Measurements from ENCODE around the gene BAZ2B.

Gene BAZ2B

DNA sequence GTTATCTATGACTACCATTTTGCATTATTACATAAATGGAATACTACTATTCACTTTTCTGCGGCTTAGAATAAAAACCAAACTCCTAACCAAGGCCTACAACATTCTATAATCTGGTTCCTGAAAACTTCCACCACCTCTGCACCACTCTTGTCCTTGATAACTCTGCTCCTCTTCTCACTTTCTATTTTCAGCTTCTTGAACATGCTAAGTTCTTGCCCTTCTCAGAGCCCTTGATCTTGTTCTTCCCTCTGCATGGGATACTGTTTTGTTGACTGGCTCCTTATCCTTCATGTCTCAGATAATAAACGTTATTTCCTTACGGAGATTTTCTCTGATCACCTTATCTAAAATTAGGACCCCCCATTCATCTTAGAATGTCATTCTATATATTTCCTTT lies 264.4 kb downstream of the BAZ2B start:
- Mint-ChIP-seq H3K27me3 (no peaks in the 10 kb centered on the region), H3K4me3 (no peak overlapping the region), H3K4me1 (no peaks in the 10 kb centered on the region), H3K9me3 (no peaks in the 10 kb centered on the region), H3K27ac (peak overlapping the region; percentile 3), H3K36me3 (peaks cover 10% of the 10 kb centered on the region)
- no peak for ATAC-seq (ENCODE audit: low read depth)
- no peak for DNase-seq (ENCODE audit: low spot score in 2 of 2)

DNA sequence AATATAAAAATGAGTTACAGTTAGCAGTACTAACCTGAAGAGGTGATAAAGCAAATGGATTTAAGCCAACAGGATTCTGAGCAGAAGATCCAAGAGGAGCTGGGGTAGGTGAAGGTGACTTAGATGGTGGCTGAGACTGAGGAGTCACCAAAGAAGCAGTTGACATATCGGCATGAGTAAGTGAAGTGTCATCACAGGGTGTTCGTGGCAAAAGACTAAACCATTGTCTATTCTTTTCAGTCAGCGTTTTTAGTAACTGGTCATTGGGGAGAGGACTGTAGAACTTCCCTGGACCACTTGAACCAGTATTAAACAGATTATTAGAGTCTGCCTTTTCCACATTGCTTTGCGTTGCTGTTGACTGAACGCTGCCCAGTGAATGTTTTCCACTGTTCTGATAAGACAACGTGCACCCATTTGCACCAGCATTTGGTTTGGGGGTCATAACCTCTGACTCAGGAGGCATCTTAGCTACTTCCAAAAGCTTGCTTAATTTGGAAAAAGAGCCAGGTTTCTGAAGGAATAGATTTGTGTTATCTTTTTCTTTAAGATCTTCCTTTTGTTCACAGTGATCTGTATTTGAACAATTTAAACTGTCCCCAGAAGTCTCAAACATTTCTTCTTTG lies 266.6 kb downstream of the BAZ2B start:
- DNase-seq (ENCODE audit: low spot score in 2 of 2) (no peak), ATAC-seq (ENCODE audit: low read depth) (no peak)
- Mint-ChIP-seq H3K9me3 (no peaks in the 10 kb centered on the region), H3K27ac (no peak overlapping the region), H3K27me3 (no peaks in the 10 kb centered on the region), H3K4me3 (no peak overlapping the region), H3K36me3 (peaks cover 8% of the 10 kb centered on the region), H3K4me1 (no peaks in the 10 kb centered on the region)

DNA sequence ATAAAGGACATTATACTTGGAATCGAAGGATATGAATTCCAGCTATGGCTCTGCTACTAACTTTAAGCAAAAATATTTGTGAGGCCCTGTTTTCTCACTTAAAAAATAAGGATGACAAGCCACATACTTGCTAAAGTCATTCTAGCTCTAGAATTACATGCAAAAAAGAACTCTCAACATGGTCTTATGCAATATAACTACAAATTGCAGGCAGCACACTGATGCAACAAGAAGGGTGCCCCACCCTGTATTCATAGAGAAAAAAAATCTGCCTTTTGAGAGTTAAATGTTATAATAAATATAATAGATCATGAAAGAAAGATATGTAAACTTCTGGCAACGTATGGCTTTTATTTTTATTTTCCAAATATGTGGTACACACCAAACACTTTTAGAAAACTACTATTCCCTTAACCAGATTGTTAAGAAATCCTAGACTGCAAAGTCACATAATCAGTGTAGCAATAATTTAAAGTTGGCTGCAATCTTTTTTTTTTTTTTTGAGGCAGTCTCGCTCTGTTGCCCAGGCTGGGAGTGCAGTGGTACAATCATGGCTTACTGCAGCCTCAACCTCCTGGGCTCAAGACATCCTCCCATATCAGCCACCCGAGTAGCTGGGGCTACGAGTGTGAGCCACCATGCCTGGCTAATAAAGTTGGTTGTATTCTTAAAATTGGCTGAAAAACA lies 289.6 kb downstream of the BAZ2B start:
- Mint-ChIP-seq H3K36me3 (peaks cover 17% of the 10 kb centered on the region), H3K9me3 (no peaks in the 10 kb centered on the region), H3K27ac (no peak overlapping the region), H3K27me3 (no peaks in the 10 kb centered on the region), H3K4me3 (no peak overlapping the region), H3K4me1 (no peaks in the 10 kb centered on the region)
- ATAC-seq (ENCODE audit: low read depth) = no peak
- no peak for DNase-seq (ENCODE audit: low spot score in 2 of 2)

DNA sequence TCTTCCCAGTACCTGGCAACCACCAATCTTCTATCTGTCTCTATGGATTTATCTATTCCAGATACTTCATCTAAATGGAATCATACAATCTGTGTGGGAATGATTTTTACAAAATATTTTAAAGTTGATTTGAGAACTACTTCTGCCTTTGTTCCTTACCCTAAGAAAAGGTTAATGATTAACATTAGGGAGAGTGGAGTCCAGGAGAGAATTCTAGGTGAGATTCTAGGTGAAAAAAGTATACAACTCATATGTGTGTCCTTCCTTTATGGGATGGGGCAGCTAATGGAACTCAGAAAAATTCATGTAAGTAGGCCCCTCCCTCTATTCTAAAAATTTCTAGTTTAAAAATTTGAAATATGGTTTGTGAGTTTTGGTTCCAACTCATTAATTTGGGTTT lies 293.9 kb downstream of the BAZ2B start:
- H3K4me1 Mint-ChIP-seq = no peaks in the 10 kb centered on the region
- no peak for DNase-seq (ENCODE audit: low spot score in 2 of 2)
- H3K36me3 Mint-ChIP-seq = peaks cover 12% of the 10 kb centered on the region
- H3K27ac Mint-ChIP-seq = no peak overlapping the region
- H3K4me3 Mint-ChIP-seq = no peak overlapping the region
- no peak for ATAC-seq (ENCODE audit: low read depth)
- H3K9me3 Mint-ChIP-seq = no peaks in the 10 kb centered on the region
- H3K27me3 Mint-ChIP-seq = no peaks in the 10 kb centered on the region

DNA sequence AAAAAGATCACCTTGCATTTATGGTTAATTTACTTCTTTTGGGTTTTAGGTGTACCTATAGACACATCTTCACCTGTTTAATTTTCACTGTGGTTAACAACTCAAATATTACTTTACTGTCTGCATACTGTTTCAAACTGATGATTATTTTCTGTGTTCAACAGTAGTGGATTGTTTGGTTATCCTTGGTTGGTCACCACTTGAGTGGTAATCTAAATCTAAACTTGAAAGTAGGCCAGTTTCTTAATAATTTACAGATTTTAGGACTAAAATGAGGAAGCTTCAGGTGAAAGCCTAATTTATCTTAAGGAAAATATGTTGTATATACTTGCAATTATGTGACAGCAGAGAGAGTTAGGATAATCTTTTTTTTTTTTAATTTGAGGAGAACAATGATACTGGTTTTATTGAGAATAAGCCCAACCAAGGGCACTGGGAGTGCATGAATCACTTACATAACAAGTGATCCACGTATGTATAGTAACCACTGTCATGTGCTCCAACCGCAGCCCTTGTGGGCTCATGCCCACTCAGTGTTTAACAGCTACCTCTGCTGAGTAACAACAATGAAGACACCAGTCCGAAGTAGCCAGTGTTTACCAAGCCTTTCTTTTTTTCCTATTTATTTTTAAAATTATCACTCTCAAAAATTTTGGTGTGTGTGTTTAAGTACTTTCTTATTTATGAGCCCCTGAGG lies 298.8 kb downstream of the BAZ2B start:
- H3K36me3 Mint-ChIP-seq = peaks cover 13% of the 10 kb centered on the region
- no peak for ATAC-seq (ENCODE audit: low read depth)
- H3K9me3 Mint-ChIP-seq = peaks cover 3% of the 10 kb centered on the region
- H3K4me3 Mint-ChIP-seq = no peak overlapping the region
- no peaks in the 10 kb centered on the region for H3K4me1 Mint-ChIP-seq
- no peaks in the 10 kb centered on the region for H3K27me3 Mint-ChIP-seq
- DNase-seq (ENCODE audit: low spot score in 2 of 2) = no peak
- H3K27ac Mint-ChIP-seq = no peak overlapping the region

DNA sequence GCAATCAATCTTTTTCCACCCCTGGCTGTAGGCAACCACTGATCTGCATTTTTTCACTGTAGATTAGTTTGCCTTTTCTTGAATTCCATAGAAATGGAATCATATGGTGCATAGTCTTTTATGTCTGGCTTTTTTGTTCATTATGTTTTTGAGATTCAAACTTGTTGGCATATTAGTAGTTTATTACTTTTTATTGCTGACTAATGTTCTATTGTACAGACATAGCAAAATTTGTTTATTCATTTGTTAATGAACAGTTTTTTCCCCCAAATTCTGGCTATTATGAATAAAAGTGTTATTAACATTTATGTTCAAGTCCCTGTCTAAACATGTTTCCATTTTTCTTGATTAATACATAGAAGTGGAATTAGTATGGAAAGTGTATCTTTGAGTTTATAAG lies 308.4 kb downstream of the BAZ2B start:
- ATAC-seq (ENCODE audit: low read depth) (no peak), DNase-seq (ENCODE audit: low spot score in 2 of 2) (no peak)
- peaks cover 6% of the 10 kb centered on the region for H3K9me3 Mint-ChIP-seq
- peaks cover 2% of the 10 kb centered on the region for H3K36me3 Mint-ChIP-seq
- no peak overlapping the region for H3K27ac Mint-ChIP-seq
- no peak overlapping the region for H3K4me3 Mint-ChIP-seq
- no peaks in the 10 kb centered on the region for H3K4me1 Mint-ChIP-seq
- peaks cover 5% of the 10 kb centered on the region for H3K27me3 Mint-ChIP-seq

DNA sequence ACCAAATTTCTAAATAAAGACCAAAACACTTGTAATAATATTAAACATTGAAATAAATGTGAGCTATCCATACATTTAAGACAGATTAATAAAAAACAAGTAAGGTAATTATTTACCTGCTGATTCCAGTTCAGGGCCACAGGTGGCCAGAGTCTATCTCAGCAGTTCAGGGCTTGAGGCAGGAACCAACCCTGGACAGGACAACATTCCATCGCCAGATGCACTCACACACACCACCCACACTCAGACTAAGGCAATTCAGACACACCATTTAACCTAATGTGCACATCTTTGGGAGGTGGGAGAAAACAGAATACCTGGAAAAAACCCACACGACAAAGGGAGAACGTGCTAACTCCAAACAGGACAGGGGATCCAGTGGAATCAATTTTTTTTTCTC lies 315.8 kb downstream of the BAZ2B start:
- Mint-ChIP-seq H3K9me3 (peaks cover 6% of the 10 kb centered on the region), H3K4me1 (no peaks in the 10 kb centered on the region), H3K4me3 (no peak overlapping the region), H3K27me3 (peaks cover 9% of the 10 kb centered on the region), H3K36me3 (peaks cover 2% of the 10 kb centered on the region), H3K27ac (no peak overlapping the region)
- ATAC-seq (ENCODE audit: low read depth) (no peak), DNase-seq (ENCODE audit: low spot score in 2 of 2) (no peak)

DNA sequence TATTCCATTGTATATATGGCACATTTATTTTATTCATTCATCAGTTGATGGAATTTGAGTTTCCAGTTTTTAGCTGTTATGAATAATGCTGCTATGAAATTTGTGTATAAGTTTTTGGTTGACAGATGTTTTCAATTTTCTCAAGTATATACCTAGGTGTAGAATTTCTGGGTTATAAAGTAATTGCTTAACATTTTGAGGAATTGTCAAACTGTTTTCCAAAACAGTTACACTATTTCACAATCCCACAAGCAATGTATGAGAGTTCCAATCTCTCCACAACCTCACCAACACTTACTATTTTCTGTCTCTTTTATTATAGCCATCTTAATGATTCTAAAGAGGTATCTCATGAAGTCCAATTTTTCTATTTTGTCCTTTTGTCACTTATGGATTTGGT lies 317.4 kb downstream of the BAZ2B start:
- no peaks in the 10 kb centered on the region for H3K36me3 Mint-ChIP-seq
- peaks cover under 1% of the 10 kb centered on the region for H3K9me3 Mint-ChIP-seq
- no peak overlapping the region for H3K27ac Mint-ChIP-seq
- no peaks in the 10 kb centered on the region for H3K4me1 Mint-ChIP-seq
- ATAC-seq (ENCODE audit: low read depth) (no peak), DNase-seq (ENCODE audit: low spot score in 2 of 2) (no peak)
- H3K4me3 Mint-ChIP-seq = no peak overlapping the region
- H3K27me3 Mint-ChIP-seq = peaks cover 4% of the 10 kb centered on the region

DNA sequence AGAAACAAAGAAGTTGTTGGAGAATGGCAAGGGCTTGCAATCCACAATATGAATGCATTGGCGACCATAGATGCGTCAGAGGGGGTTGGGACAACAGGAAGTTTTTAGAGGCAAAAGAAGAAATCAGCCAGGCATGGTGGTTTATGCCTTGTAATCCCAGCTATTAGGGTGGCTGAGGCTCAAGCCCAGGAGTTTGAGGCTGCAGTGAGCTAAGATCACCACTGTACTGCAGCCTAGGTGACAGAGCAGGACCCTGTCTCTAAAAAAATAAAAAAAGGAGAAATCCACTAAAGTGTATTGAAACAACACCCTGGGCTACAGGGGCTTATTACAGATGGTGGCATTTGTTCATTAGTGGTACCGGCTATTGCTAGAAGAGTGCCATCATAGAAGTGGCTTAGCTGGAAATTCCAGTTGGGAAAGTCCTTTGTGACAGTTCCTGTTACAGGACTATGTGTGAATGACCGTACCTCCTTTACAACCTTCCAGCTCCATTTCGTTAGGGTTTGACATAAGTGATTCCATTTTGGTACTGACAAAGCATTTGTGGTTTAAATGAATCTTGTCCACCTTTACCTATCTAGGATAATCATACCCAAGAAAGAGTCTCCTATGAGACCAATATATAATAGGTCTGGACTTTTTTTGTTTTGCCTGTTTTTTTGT lies 319.2 kb downstream of the BAZ2B start:
- DNase-seq (ENCODE audit: low spot score in 2 of 2) (no peak), ATAC-seq (ENCODE audit: low read depth) (no peak)
- Mint-ChIP-seq H3K9me3 (no peaks in the 10 kb centered on the region), H3K4me1 (no peaks in the 10 kb centered on the region), H3K27me3 (peaks cover 6% of the 10 kb centered on the region), H3K27ac (no peak overlapping the region), H3K36me3 (no peaks in the 10 kb centered on the region), H3K4me3 (no peak overlapping the region)

DNA sequence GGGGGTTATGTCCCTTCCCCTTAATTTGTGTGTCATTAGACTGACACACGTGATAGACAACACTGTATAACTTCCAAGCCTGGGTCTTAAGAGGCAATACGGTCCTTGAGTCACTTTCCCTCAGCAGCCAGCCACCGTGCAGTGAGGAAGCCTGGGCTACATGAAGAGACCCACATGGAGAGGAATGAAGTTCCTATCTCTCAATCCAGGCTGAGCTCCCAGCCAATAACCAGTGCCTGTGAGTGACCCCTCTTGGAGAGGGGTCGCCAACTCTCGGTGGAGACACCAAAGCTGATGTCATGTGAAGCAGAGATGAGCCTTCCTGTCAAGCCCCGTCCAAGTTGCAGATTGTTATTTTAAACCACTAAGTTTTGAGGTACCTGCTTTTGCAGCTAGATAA lies 324.2 kb downstream of the BAZ2B start:
- H3K9me3 Mint-ChIP-seq = no peaks in the 10 kb centered on the region
- H3K27ac Mint-ChIP-seq = no peak overlapping the region

DNA sequence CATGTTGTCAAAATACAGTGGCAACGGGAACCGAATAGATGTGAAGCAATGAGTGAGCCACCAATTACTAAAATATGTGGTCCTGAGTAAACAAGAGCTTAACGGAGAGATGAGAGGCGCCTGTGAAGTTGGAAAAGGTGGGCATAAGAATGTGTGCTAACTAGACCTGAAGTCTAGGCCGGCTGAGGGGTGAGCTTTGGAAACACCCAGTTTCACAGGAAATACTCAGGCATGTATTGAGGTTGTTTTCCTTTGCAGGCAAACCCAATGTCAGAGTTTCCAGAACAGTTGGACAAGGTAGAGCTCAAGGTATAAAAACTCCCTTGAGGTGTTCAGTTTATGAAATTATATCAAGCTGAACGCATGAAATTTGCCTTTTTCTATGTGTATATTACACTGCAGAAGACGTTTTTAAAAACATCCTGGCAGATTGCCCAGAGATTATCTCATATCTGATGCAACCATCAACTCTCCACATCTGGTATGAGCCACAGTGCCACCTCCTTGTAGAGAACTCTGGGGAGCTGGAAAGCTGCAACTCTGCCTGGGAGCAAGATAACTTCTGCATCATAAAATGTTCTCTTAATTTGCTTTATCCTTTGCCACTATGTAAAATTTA lies 325.9 kb downstream of the BAZ2B start:
- H3K4me1 Mint-ChIP-seq = peaks cover 8% of the 10 kb centered on the region
- no peak overlapping the region for H3K4me3 Mint-ChIP-seq
- H3K27ac Mint-ChIP-seq = no peak overlapping the region
- H3K9me3 Mint-ChIP-seq = no peaks in the 10 kb centered on the region
- H3K36me3 Mint-ChIP-seq = no peaks in the 10 kb centered on the region
- ATAC-seq (ENCODE audit: low read depth) (no peak), DNase-seq (ENCODE audit: low spot score in 2 of 2) (no peak)
- peaks cover 7% of the 10 kb centered on the region for H3K27me3 Mint-ChIP-seq

More for the DNA sequence above, 324.2 kb downstream of the BAZ2B start:
- ATAC-seq (ENCODE audit: low read depth) = no peak
- Mint-ChIP-seq H3K27me3 (peaks cover 9% of the 10 kb centered on the region), H3K4me3 (no peak overlapping the region), H3K4me1 (peaks cover 4% of the 10 kb centered on the region), H3K36me3 (no peaks in the 10 kb centered on the region)
- no peak for DNase-seq (ENCODE audit: low spot score in 2 of 2)

DNA sequence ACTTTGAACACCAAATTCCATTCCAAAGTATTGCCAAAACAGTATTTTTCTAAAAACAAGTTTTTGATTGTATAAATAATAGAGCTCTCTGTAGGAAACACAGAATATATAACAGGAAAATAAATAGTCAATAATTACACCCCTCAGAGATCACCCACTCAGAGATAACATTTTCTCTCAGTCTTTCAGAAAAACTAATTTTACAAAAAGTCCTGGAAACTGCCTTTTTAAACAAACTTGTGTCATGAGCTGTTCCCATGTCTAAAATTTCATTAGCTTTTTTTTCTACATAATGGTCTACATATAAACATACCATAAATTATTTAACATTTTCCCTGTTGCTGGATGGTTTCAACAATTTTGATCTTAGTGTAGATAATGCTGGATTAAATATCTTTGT lies 328.6 kb downstream of the BAZ2B start:
- no peak overlapping the region for H3K27ac Mint-ChIP-seq

DNA sequence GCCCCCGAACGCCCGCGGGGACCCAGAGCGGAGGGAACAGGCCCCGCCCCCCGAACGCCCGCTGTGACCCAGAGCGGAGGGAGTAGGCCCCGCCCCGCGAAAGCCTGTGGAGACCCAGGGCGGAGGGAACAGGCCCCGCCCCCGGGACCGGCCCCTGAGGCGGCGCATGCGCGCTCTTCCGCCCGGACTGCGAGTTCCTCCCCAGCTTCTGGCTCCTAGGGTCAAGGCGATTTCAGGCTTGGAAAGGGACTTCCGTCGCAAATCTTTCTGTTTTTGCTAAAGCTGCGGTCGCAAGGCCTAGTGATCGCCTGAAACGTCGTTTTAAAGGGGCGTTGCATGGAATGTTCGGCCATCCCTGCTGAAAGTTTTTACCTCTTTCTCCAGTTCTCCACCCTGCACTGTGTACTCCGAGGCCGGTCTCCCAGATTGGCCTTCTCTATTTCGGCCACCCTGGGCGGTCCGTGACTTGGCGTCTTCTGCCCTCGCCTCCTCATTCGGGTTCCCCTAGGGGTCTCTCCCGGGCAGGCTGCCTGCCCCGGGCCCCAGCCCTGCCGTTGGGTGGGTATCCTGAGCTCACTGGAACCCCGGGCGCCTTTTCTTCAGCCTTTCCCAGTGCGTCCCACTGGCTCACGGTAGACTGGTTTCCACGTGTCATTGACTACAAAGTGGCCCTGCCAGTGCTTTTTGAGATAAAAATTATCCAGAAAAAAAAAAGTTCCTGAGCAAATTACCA lies 329.5 kb downstream of the BAZ2B start:
- DNase-seq (ENCODE audit: low spot score in 2 of 2) = peak; percentile 95
- no peaks in the 10 kb centered on the region for H3K9me3 Mint-ChIP-seq
- H3K27ac Mint-ChIP-seq = peak overlapping the region; percentile 72
- H3K4me1 Mint-ChIP-seq = peaks cover 15% of the 10 kb centered on the region
- H3K27me3 Mint-ChIP-seq = peaks cover 2% of the 10 kb centered on the region
- H3K4me3 Mint-ChIP-seq = peak overlapping the region; percentile 88
- ATAC-seq (ENCODE audit: low read depth) = peak; percentile 94
- H3K36me3 Mint-ChIP-seq = peaks cover 3% of the 10 kb centered on the region

More for the DNA sequence above, 328.6 kb downstream of the BAZ2B start:
- peaks cover 13% of the 10 kb centered on the region for H3K4me1 Mint-ChIP-seq
- H3K27me3 Mint-ChIP-seq = peaks cover 7% of the 10 kb centered on the region
- H3K36me3 Mint-ChIP-seq = peaks cover under 1% of the 10 kb centered on the region
- no peak for ATAC-seq (ENCODE audit: low read depth)
- no peak for DNase-seq (ENCODE audit: low spot score in 2 of 2)
- H3K4me3 Mint-ChIP-seq = no peak overlapping the region
- no peaks in the 10 kb centered on the region for H3K9me3 Mint-ChIP-seq

All from memory B cell (primary cell).